ENCODE data around the gene HS6ST1.

DNA sequence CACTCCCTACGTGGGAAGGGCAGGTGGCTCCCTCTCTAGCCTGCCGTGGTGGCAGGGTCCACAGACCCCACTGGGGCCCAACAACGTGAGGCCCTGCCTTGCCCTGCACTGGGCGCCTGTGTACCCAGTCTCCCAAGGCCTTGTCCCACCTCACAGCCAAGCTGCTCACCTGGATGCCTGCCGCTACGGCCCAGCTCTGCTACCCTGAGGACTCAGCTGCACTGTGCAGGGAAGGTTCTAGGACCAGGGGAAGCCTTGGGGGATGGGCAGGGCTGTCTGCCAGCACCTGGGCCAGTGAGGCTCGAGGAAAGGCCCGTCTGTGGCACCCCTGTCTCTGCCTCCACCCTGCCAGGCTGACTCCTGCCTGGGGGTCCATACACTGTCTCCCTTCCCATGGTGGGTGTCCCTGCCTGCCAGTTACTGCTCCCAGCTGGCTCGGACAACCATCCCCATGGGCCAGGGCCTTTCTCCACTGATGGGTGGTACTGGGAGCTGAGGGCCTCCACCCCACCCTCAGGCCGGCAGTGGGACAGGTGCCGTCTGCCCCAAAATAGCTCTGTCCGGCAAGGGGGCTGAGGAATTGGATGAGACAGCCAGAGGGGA, 33.2 kb downstream of the HS6ST1 start:
- no peak for TF ChIP-seq RAD21 (IDR thresholded peaks at IDR 0.05; ENCODE audit: low read length)
- no peak for TF ChIP-seq POLR2A (IDR thresholded peaks at IDR 0.05; ENCODE audit: low read depth, low read length)
- TF ChIP-seq CHD1 (IDR thresholded peaks at IDR 0.05; ENCODE audit: low read depth, low read length), result no peak
- TF ChIP-seq, protein P1, sequence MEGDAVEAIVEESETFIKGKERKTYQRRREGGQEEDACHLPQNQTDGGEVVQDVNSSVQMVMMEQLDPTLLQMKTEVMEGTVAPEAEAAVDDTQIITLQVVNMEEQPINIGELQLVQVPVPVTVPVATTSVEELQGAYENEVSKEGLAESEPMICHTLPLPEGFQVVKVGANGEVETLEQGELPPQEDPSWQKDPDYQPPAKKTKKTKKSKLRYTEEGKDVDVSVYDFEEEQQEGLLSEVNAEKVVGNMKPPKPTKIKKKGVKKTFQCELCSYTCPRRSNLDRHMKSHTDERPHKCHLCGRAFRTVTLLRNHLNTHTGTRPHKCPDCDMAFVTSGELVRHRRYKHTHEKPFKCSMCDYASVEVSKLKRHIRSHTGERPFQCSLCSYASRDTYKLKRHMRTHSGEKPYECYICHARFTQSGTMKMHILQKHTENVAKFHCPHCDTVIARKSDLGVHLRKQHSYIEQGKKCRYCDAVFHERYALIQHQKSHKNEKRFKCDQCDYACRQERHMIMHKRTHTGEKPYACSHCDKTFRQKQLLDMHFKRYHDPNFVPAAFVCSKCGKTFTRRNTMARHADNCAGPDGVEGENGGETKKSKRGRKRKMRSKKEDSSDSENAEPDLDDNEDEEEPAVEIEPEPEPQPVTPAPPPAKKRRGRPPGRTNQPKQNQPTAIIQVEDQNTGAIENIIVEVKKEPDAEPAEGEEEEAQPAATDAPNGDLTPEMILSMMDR (conservative IDR thresholded peaks at IDR 0.05; ENCODE audit: low read depth, low read length), result no peak
- TF ChIP-seq MXI1 (IDR thresholded peaks at IDR 0.05; ENCODE audit: borderline replicate concordance, low read depth, low read length), result no peak
- no peak for TF ChIP-seq NFE2L2 (IDR thresholded peaks at IDR 0.05; ENCODE audit: low read depth, low read length)
- no peak for TF ChIP-seq RFX5 (IDR thresholded peaks at IDR 0.05; ENCODE audit: low read depth, low read length)

Measured in IMR-90 (cell line).